Right lobe of liver (tissue), 6 donors: ENCODE data around the gene HECA. TPM values are rescaled to one million over a fixed set of nuclear protein-coding genes. Genes with fewer than 3 reads are reported as not detected.

Experiments used
- ATAC-seq, 4 donors: fragments of 200-7000 bp; cut with Tn5 transposase; one replicate each; pipeline ENCODE4 v1.9.1; 2020; ENCODE audit warnings: mild to moderate bottlenecking in 4 of 4, moderate library complexity in 4 of 4
- DNase-seq, 3 donors: peaks; one replicate each; pipeline ENCODE4 v3.0.0-alpha.2; 2020
- H3K27ac ChIP-seq, 3 donors: fragments of 200-600 bp; one replicate each; pipeline ENCODE4 v1.8.0; 2022
- H3K27me3 ChIP-seq, 2 donors: fragments of 200-600 bp; one replicate each; pipeline ENCODE4 v1.8.0; 2022
- H3K36me3 ChIP-seq, 4 donors: fragments of 200-600 bp; sonication (generic) in 1 of 4; one replicate each; pipeline versions ENCODE4 v1.5.1 to v1.8.0; 2017 to 2022; ENCODE audit warnings: control low read depth in 1 of 4
- H3K4me1 ChIP-seq, 4 donors: fragments of 200-600 bp; sonication (generic) in 1 of 4; one replicate each; pipeline versions ENCODE4 v1.5.1 to v1.8.0; 2017 to 2022; ENCODE audit warnings: control low read depth in 1 of 4
- H3K4me3 ChIP-seq, 3 donors: fragments of 200-600 bp; one replicate each; pipeline ENCODE4 v1.8.0; 2022
- H3K9me3 ChIP-seq, 4 donors: fragments of 200-600 bp; sonication (generic) in 1 of 4; one replicate each; pipeline versions ENCODE4 v1.5.1 to v1.8.0; 2017 to 2022; ENCODE audit warnings: control low read depth in 1 of 4
- CTCF ChIP-seq, 4 donors: fragments of 200-600 bp in 3 of 4; fragments of 450-650 bp in 1 of 4; IDR thresholded peaks; one replicate each; pipeline versions ENCODE4 v1.5.1 to v1.8.0; 2016 to 2022; ENCODE audit warnings: antibody characterized with exemption in 4 of 4, mild to moderate bottlenecking in 2 of 4
- POLR2A ChIP-seq: fragments of 450-650 bp; IDR thresholded peaks from one replicate; pipeline ENCODE4 v1.6.1; 2017; ENCODE audit warnings: antibody characterized with exemption, mild to moderate bottlenecking
- WGBS: methylation state at CpG from one replicate; pipeline ENCODE4 v1.1.6; 2018; ENCODE audit warnings: low coverage, low lambda C conversion rate; ENCODE audit not compliant: insufficient coverage; ENCODE audit errors: missing lambda C conversion rate; 5-methylcytosine and 5-hydroxymethylcytosine counted together
- intact Hi-C, 2 donors: fragments of 100-400 bp; cut with DNase I; formaldehyde crosslinking; loops; one replicate each; pipeline versions ENCODE4 v1.11.2 to v1.14.1; 2022
- total RNA-seq, 6 experiments: library from RNA; depleted of rRNA in 2 of 6; stranded (reverse); fragments of >200 nt in 2 of 6; fragmentation: NEBNext Ultra II Directional in 3 of 6; extraction: Animal tissue kit (Norgen Biotek cat#: 25700) in 3 of 6; gene quantifications; one replicate each; pipeline versions ENCODE4 v1.1.0 to v1.2.4, GENCODE V29; 2016 to 2023
- donor health status: DM: no; HTN: yes; CAD: no.
- donor health status: DM: no; HTN: no; CAD: no.
- donor health status: DM: no; HTN: no; CAD: no.
- donor health status: DM: no; HTN: yes; CAD: no.
- donor health status: DM: no; HTN: yes; CAD: no.

The HECA gene
- total RNA-seq, 6 experiments from 2014 or later, result 6.8 to 12.2 (median 11.0) TPM

DNA sequence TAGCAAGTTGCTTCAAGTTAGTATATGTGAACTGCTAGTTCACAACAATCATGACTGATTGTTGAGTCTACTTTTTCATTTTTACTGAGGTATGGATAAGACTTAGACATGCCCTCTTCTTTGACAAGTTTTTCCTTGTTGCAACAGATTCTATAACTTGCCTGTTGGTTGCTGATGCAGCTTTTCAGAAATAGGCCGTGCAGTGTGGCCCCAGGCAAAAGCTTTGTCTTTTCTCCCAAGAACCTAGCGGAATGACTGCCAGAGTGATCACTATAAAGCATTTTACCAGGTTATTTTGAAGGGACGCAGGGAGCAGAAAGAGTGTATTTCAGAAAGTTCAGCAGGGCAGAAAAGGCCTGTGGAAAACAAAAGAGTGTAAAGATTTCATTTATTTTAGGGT is 16.0 kb downstream of the HECA start:
- intact Hi-C loops, result no loop called here
- WGBS, result 81% methylated on average over 3 of the region's 3 CpGs
- no peak for DNase-seq
- TF ChIP-seq POLR2A (no peak), CTCF (IDR thresholded peaks at IDR 0.05) (no peak)
- ATAC-seq, result no peak
- H3K9me3 ChIP-seq, result no peaks in the 10 kb centered on the region
- no peaks in the 10 kb centered on the region for H3K27me3 ChIP-seq
- no peak overlapping the region for H3K27ac ChIP-seq
- H3K4me3 ChIP-seq, result no peak overlapping the region
- peaks cover 0 to 22% (median 9%) of the 10 kb centered on the region in 4 donors for H3K4me1 ChIP-seq
- no peaks in the 10 kb centered on the region for H3K36me3 ChIP-seq

- no peak for TF ChIP-seq POLR2A
- TF ChIP-seq CTCF (IDR thresholded peaks at IDR 0.05), result no peak
- no peak for DNase-seq
- H3K27me3 ChIP-seq, result no peaks in the 10 kb centered on the region
- 87% methylated on average over 6 of the region's 6 CpGs for WGBS
- H3K36me3 ChIP-seq, result no peaks in the 10 kb centered on the region
- ATAC-seq, result no peak
- peaks cover 0 to 22% (median 9%) of the 10 kb centered on the region in 4 donors for H3K4me1 ChIP-seq
- no peaks in the 10 kb centered on the region for H3K9me3 ChIP-seq
- no peak overlapping the region for H3K27ac ChIP-seq
- H3K4me3 ChIP-seq, result no peak overlapping the region
- intact Hi-C loops, result no loop called here
Measured at GRCh38 chr6:139151425-139152087, 16.7 kb downstream of the HECA start.

DNA sequence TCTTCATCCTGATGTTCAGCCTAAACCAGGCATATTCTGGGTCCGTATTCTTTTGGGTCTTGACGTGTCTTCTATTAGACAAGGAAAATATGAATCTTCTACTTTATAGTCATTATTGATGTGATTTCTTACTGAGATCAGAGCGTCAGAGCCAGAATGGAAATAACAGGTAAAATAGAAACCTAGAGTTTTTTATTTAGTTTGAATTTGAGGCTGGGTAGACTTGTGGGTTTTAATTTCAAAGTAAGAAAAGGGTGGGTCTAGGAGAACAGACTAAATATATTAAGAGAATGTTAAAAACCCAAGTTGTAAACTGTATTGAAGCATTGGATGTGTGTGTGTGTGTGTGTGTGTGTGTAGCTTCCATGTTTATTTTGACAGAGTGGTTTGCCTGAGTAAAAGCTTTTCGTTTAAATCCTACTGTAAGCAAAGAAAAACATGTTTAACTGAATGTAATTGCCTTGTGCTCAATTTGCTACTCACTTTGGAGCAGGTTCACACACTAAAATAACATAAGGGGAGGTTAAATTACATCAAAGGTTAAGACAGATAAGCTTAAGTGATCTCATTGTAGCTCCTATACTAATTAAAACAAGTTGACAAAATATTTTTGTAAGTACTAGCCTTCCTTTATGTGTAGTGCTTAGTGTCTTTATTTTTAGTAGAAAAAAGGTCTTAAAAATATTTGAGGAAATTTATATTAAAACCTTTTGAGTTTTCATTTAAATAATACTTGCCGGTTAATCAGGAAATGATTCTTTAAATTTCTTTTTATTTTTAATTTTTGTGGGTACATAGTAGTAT is 17.4 kb downstream of the HECA start:
- no peaks in the 10 kb centered on the region for H3K36me3 ChIP-seq
- H3K27ac ChIP-seq, result no peak overlapping the region
- no peak for ATAC-seq
- no peaks in the 10 kb centered on the region for H3K27me3 ChIP-seq
- no peak for DNase-seq
- H3K9me3 ChIP-seq, result no peaks in the 10 kb centered on the region
- intact Hi-C loops, result no loop called here
- WGBS, result 44% methylated on average over 5 of the region's 5 CpGs
- H3K4me3 ChIP-seq, result no peak overlapping the region
- peaks cover 0 to 18% (median 8%) of the 10 kb centered on the region in 4 donors for H3K4me1 ChIP-seq
- TF ChIP-seq POLR2A (no peak), CTCF (IDR thresholded peaks at IDR 0.05) (no peak)

DNA sequence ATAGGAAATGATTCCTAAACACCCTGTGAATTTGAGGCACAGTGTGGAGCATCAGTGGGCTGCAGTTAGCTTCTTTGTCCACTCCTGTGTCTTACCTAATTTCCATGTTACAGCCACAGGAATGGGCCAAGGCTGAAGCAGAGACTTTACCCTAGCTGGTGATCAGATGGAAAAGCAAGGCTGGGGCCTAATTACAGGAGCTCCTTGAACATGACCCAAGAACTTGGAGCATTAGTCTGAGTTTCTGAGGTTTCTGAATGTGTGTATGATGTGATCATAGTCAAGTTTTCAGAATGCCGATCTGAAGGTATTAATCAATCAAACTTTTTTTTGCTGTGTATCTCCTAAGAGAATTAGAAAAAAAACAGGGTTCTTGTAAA is 18.0 kb downstream of the HECA start:
- Histone ChIP-seq H3K9me3 (no peaks in the 10 kb centered on the region), H3K27me3 (no peaks in the 10 kb centered on the region), H3K36me3 (no peaks in the 10 kb centered on the region), H3K27ac (no peak overlapping the region), H3K4me3 (no peak overlapping the region), H3K4me1 (peaks cover 0 to 12% (median 5%) of the 10 kb centered on the region in 4 donors)
- no peak for ATAC-seq
- intact Hi-C loops, result no loop called here
- DNase-seq, result no peak
- TF ChIP-seq CTCF (IDR thresholded peaks at IDR 0.05) (no peak), POLR2A (no peak)
- WGBS, result 70% methylated on average over 1 of the region's 1 CpG
